Common myeloid progenitor, CD34-positive (primary cell): Measurements from ENCODE around the gene RFX8.

ENCODE experiments used
- CTCF ChIA-PET: fragments of 350-600 bp; sonication (Branson Sonifier 250); formaldehyde crosslinking; loops from one replicate; lab custom pipeline; 2021; ENCODE audit warnings: antibody characterized with exemption; lab: Charles Lee
- POLR2A ChIA-PET: fragments of 350-600 bp; sonication (Branson Sonifier 250); formaldehyde crosslinking; loops from one replicate; lab custom pipeline; 2021; ENCODE audit warnings: antibody characterized with exemption; lab: Charles Lee
- DNase-seq, 3 donors: peaks; one replicate each; pipeline versions ENCODE4 v3.0.0 to v3.0.0-alpha.2; 2013
- H3K27ac ChIP-seq, 2 experiments: 1 replicate in 1 of 2; 2 replicates in 1 of 2; pipeline ENCODE4 v1.7.0; 2013; ENCODE audit warnings: inconsistent platforms in 2 of 2, low read length in 2 of 2, mild to moderate bottlenecking in 2 of 2, low read depth in 1 of 2, moderate library complexity in 1 of 2; ENCODE audit not compliant: severe bottlenecking in 2 of 2, insufficient read depth in 1 of 2, poor library complexity in 1 of 2
- H3K27me3 ChIP-seq, 5 experiments: replicated peaks in 2 of 5; 1 replicate in 3 of 5; 2 replicates in 2 of 5; pipeline versions ENCODE4 v1.6.1 to v1.7.0; 2013; ENCODE audit warnings: low read length in 4 of 5, mild to moderate bottlenecking in 2 of 5, moderate library complexity in 2 of 5, inconsistent platforms in 1 of 5; ENCODE audit not compliant: insufficient read depth in 5 of 5, control insufficient read depth in 4 of 5
- H3K36me3 ChIP-seq, 4 experiments: 1 replicate in 2 of 4; 2 replicates in 2 of 4; pipeline versions ENCODE4 v1.6.1 to v1.7.0; 2013; ENCODE audit warnings: low read length in 3 of 4, control low read depth in 1 of 4, mild to moderate bottlenecking in 1 of 4; ENCODE audit not compliant: control insufficient read depth in 4 of 4, insufficient read depth in 4 of 4
- H3K4me1 ChIP-seq, 4 experiments: 1 replicate in 3 of 4; 2 replicates in 1 of 4; pipeline versions ENCODE4 v1.6.1 to v1.7.1; 2013; ENCODE audit warnings: low read length in 3 of 4, mild to moderate bottlenecking in 3 of 4, control low read depth in 1 of 4, inconsistent platforms in 1 of 4, moderate library complexity in 1 of 4; ENCODE audit not compliant: control insufficient read depth in 4 of 4, insufficient read depth in 4 of 4; ENCODE audit errors: control extremely low read depth in 1 of 4
- H3K4me3 ChIP-seq, 7 experiments: 1 replicate in 4 of 7; 2 replicates in 3 of 7; pipeline versions ENCODE4 v1.5.1 to v1.7.0; 2013; ENCODE audit warnings: mild to moderate bottlenecking in 7 of 7, low read length in 6 of 7, moderate library complexity in 6 of 7, inconsistent platforms in 2 of 7, low read depth in 2 of 7, control low read depth in 1 of 7; ENCODE audit not compliant: insufficient read depth in 4 of 7, control insufficient read depth in 1 of 7; ENCODE audit errors: extremely low read depth in 1 of 7
- H3K9me3 ChIP-seq, 5 experiments: 1 replicate in 4 of 5; 2 replicates in 1 of 5; pipeline versions ENCODE4 v1.6.1 to v1.7.1; 2013; ENCODE audit warnings: low read length in 4 of 5, mild to moderate bottlenecking in 2 of 5, inconsistent platforms in 1 of 5, low read depth in 1 of 5, moderate library complexity in 1 of 5; ENCODE audit not compliant: control insufficient read depth in 4 of 5, insufficient read depth in 2 of 5; ENCODE audit errors: control extremely low read depth in 1 of 5
- WGBS: methylation state at CpG from one replicate; pipeline ENCODE4 v1.1.5; 2013; ENCODE audit not compliant: insufficient coverage; 5-methylcytosine and 5-hydroxymethylcytosine counted together

RFX8 gene

DNA sequence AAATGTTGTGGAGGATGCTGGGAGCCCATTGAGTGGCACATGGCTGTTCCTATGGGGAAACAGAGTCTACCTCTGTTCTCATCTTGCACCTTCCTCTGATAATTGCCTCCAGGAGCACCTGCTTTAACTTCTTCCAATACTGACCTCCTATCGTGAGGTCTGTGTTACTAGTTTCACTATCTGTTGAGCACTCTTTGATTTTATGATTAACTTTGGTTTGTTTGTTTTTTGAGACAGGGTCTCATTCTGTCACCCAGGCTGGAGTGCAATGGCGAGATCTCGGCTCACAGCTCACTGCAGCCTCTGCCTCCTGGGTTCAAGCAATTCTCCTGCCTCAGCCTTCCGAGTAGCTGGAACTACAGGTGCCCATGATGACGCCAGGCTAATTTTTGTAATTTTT is 12.1 kb upstream of the RFX8 start:
- POLR2A ChIA-PET: no interaction called here
- Histone ChIP-seq H3K27ac (no peak overlapping the region), H3K36me3 (no peaks in the 10 kb centered on the region), H3K4me1 (peaks cover 0 to 2% (median 0%) of the 10 kb centered on the region in 4 experiments), H3K4me3 (no peak overlapping the region), H3K9me3 (peaks cover 0 to 12% (median 3%) of the 10 kb centered on the region in 5 experiments), H3K27me3 (no peaks in the 10 kb centered on the region)
- DNase-seq: no peak
- CTCF ChIA-PET: interaction anchor here (1.1 kb wide), 1 partner anchor 13 kb away, joined by 3 read pairs; no protein-coding TSS in a partner anchor
- WGBS: 96% methylated on average over 3 of the region's 5 CpGs

DNA sequence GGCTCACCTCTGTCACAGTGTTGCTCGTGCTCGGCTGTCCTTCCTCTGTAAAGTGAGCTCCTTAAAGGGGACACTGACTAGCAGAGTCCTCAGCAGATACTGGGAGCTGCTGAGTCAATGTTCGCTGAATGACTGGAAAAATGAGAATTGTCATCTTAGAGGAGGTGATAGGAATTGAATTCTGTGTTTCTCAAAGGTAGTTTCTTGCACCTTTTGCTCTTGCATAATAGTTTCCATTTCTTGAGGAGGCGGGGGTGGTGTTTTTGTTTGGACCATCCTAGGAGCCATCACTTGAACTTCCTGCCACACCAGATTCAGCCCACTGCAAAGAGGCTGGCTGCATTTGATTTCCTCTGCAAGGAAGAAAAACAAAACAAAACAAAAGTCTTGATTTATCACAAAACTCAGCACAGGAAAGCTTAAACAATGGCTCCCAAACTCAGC is 11.4 kb upstream of the RFX8 start:
- H3K27ac ChIP-seq: no peak overlapping the region
- no peak for DNase-seq
- H3K27me3 ChIP-seq: no peaks in the 10 kb centered on the region
- peaks cover 0 to 12% (median 3%) of the 10 kb centered on the region in 5 experiments for H3K9me3 ChIP-seq
- H3K4me1 ChIP-seq: peaks cover 0 to 2% (median 0%) of the 10 kb centered on the region in 4 experiments
- WGBS: 95% methylated on average over 3 of the region's 4 CpGs
- no peaks in the 10 kb centered on the region for H3K36me3 ChIP-seq
- CTCF ChIA-PET: no interaction called here
- no peak overlapping the region for H3K4me3 ChIP-seq
- POLR2A ChIA-PET: no interaction called here

DNA sequence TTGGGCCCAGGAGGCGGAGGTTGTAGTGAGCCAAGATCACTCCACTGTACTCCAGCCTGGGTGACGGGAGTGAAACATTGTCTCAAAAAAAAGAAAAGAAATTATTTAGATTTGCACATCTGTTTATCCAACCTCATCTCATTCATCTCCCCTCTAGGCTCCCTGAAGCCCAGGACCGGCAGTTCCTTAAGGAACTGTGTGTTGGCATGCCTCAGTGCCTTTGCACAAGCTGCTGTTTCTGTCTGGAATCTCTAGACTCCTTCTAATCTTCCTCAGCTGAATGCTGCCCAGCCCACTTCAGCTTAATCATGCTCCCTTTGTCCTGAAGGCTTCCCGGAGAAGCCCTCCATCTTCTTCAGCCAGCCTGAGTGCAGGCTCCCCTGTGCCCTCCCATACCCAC is 10.9 kb upstream of the RFX8 start:
- CTCF ChIA-PET: no interaction called here
- H3K4me3 ChIP-seq: no peak overlapping the region

DNA sequence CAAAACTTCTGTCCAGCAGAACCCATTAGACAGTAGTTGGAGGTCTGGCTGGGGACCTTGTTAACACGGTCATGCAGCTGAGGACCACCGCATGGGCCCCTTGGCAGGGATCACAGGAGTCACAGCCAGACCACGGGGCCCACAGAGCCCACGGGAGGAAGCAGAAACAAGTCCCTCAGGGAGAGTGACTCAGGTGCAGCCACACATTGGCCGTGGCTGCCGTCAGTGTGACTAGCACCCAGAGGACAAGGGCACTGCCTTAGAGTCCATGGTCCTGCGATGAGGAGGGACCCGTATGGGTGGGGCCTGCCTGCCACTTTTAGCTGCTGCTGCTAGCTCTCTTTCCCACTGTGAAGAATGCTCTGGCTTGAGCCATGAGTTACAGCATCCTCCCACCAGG is 5.9 kb upstream of the RFX8 start:
- Histone ChIP-seq H3K27ac (no peak overlapping the region), H3K27me3 (no peaks in the 10 kb centered on the region), H3K4me3 (no peak overlapping the region), H3K36me3 (no peaks in the 10 kb centered on the region), H3K9me3 (no peaks in the 10 kb centered on the region), H3K4me1 (peaks cover 0 to 32% (median 10%) of the 10 kb centered on the region in 4 experiments)
- ChIA-PET CTCF (no interaction called here), POLR2A (no interaction called here)
- 75% methylated on average over 6 of the region's 8 CpGs for WGBS
- DNase-seq: peak in 1 of 3 donors; percentile 33

More for the DNA sequence above, 10.9 kb upstream of the RFX8 start:
- Histone ChIP-seq H3K36me3 (no peaks in the 10 kb centered on the region), H3K27ac (no peak overlapping the region), H3K9me3 (peaks cover 0 to 12% (median 3%) of the 10 kb centered on the region in 5 experiments), H3K27me3 (no peaks in the 10 kb centered on the region), H3K4me1 (peaks cover 0 to 2% (median 1%) of the 10 kb centered on the region in 4 experiments)
- 85% methylated on average over 4 of the region's 4 CpGs for WGBS
- POLR2A ChIA-PET: no interaction called here
- no peak for DNase-seq

DNA sequence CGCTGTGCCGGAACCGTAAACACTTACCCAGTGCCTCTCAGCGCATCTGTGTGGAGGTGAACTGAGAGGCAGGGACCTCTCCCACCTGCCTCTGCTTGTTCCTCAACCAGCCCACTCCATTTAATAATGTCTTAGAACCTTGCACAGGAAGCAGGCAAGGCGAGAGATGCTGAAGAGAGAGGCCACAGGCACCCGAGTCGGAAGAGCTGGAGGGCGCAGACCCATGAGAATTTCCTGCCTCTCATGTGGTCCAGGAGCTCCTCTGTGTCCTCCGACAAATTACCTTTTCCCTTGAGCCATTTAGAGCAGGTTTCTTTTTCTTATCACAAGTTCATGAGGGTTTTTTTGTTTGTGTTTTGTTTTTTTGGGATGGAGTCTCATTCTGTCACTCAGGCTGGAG is 4.9 kb upstream of the RFX8 start:
- peak in 1 of 3 donors; percentile 42 for DNase-seq
- no peaks in the 10 kb centered on the region for H3K27me3 ChIP-seq
- peaks cover 0 to 40% (median 16%) of the 10 kb centered on the region in 4 experiments for H3K4me1 ChIP-seq
- H3K9me3 ChIP-seq: no peaks in the 10 kb centered on the region
- ChIA-PET CTCF (no interaction called here), POLR2A (no interaction called here)
- 65% methylated on average over 8 of the region's 9 CpGs for WGBS
- H3K36me3 ChIP-seq: no peaks in the 10 kb centered on the region
- no peak overlapping the region for H3K4me3 ChIP-seq
- H3K27ac ChIP-seq: no peak overlapping the region

DNA sequence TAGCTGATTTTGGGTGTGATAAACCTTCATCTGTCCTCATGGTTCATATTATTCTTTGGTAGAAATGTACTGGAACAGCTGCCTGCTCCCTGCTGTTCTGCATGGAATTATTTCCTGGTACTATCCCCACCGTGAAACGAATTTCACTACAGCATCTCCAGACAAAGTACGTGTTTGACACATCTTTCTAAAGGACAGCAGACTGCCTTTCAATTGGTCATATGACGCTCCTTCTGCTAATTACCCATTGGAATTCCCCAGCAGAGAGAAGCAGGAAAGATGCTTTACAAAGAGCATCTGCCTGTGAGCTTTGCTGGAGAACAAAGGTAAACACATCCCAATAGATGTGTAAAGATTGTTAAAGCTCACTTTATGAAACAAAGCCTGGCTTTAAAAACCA is 4.4 kb upstream of the RFX8 start:
- WGBS: 93% methylated on average over 3 of the region's 4 CpGs
- ChIA-PET CTCF (no interaction called here), POLR2A (no interaction called here)
- Histone ChIP-seq H3K4me1 (peaks cover 0 to 42% (median 21%) of the 10 kb centered on the region in 4 experiments), H3K4me3 (no peak overlapping the region), H3K27me3 (no peaks in the 10 kb centered on the region), H3K36me3 (no peaks in the 10 kb centered on the region), H3K9me3 (no peaks in the 10 kb centered on the region), H3K27ac (no peak overlapping the region)
- no peak for DNase-seq

DNA sequence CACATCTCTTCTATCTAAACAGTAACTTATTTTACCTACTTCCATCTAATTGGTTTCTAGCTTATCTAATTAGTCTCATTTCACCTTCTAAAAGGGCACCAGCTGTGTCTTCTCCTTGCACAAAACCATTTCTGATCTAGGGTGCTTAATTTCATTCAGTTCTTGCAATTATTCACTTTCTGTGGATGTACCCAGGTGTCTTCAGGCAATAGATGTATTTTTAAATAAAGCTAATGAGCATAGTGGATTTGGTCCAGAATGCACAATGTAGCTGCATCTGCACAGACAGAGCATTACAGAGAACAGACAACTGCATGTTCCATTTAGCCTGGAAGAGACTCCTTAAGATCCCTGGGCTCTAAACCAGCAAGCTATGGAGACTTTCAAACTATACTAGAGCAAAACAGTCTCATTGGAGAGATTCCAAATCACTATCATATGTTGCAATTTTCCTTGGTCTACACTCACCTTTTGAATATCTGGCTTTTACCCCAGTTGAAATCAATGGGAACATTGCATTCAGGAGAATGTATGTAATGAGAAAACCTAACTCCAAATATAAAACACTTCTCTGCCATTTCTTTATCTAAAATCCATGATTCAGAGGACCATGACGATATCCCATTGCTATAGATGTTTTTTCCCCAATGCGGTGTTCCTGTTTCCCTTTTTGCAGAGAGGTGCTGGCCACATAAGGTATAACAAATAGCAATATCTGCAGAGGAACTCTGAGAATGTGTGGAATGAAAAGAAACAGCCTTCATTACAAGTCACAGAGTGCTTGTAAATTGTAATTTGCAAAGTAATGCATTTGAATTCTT is 3.5 kb upstream of the RFX8 start:
- no peaks in the 10 kb centered on the region for H3K36me3 ChIP-seq
- DNase-seq: no peak
- WGBS: 100% methylated on average over 1 of the region's 2 CpGs
- peaks cover 0 to 47% (median 29%) of the 10 kb centered on the region in 4 experiments for H3K4me1 ChIP-seq
- no peaks in the 10 kb centered on the region for H3K27me3 ChIP-seq
- POLR2A ChIA-PET: no interaction called here
- CTCF ChIA-PET: no interaction called here
- H3K27ac ChIP-seq: no peak overlapping the region
- no peak overlapping the region for H3K4me3 ChIP-seq
- H3K9me3 ChIP-seq: no peaks in the 10 kb centered on the region
